SJCRH30 (cell line): Measurements from ENCODE around the gene CCDC88C. TPM values are rescaled to one million over a fixed set of nuclear protein-coding genes. Genes with fewer than 3 reads are reported as not detected.
"Not testable (repeated sequence)": the region's sequence is repeated elsewhere in the genome, so short reads cannot be mapped to it uniquely, and the experiment has no call there.

ENCODE experiments used
- DNase-seq, 2 experiments: peaks; one replicate each; pipeline ENCODE4 v3.0.0-alpha.2; 2015 to 2020
- H3K27ac ChIP-seq: fragments of 250-450 bp; sonication (Bioruptor Pico); 2 replicates; pipeline ENCODE4 v1.5.1; 2020; ENCODE audit warnings: mild to moderate bottlenecking, moderate library complexity
- H3K27me3 ChIP-seq: fragments of 250-450 bp; sonication (Bioruptor Pico); 2 replicates; pipeline ENCODE4 v1.5.1; 2020; ENCODE audit warnings: mild to moderate bottlenecking, moderate library complexity
- H3K36me3 ChIP-seq: fragments of 250-450 bp; sonication (Bioruptor Pico); 2 replicates; pipeline ENCODE4 v1.5.1; 2020; ENCODE audit warnings: mild to moderate bottlenecking, moderate library complexity
- H3K4me1 ChIP-seq: fragments of 250-450 bp; sonication (Bioruptor Pico); 2 replicates; pipeline ENCODE4 v1.5.1; 2020; ENCODE audit warnings: mild to moderate bottlenecking, moderate library complexity
- H3K4me3 ChIP-seq: fragments of 250-450 bp; sonication (Bioruptor Pico); 2 replicates; pipeline ENCODE4 v1.5.1; 2020; ENCODE audit warnings: mild to moderate bottlenecking, moderate library complexity
- H3K9me3 ChIP-seq: fragments of 250-450 bp; sonication (Bioruptor Pico); replicated peaks from 2 replicates; pipeline ENCODE4 v1.5.1; 2020; ENCODE audit warnings: mild to moderate bottlenecking, moderate library complexity
- total RNA-seq: library from RNA; depleted of rRNA; stranded (reverse); fragments of >200 nt; shearing (Covaris generic); gene quantifications from 2 replicates; pipeline ENCODE4 v1.2.3, GENCODE V29; 2014

Gene CCDC88C
- total RNA-seq, 1 experiment from 2014 or later = 8.9 TPM

DNA sequence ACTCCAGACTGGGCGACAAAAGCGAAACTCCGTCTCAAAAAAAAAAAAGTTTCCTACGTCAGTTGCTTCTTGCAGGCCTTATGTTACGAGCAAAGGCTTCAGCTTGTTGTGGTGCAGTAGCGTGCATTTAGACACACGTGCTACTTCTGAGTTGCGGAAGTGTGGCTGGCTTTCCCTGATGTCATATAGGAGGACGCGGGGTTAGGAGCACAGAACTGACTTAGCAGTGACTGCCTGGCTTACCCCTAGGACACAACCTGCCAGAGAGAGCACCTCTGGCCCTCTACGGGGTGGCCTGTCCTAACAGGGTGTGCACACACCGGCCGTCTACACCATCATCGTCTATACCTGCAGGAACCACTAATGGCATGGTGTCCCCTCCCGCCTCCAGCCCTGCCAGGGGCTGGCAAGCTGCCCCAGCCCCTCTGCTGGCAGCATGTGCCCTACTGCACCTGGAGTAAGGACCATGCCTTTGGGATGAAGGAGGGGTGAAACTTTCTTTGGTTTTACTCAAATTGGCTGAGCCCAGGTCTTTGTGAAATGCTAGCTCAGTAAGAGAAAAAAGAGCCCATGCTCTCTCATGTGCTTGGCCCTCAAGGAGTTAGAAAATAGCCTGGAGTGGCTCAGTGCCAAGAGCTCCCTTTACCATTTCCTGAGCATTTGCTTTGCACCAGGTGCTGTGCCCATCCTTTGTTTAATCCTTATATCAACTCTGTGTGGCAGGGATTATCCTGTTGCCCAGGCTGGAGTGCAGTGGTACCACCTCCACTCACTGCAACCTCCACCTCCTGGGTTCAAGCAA is 171.4 kb downstream of the CCDC88C start:
- Histone ChIP-seq H3K27ac (no peak overlapping the region), H3K4me1 (peaks cover 20% of the 10 kb centered on the region), H3K9me3 (no peaks in the 10 kb centered on the region)

DNA sequence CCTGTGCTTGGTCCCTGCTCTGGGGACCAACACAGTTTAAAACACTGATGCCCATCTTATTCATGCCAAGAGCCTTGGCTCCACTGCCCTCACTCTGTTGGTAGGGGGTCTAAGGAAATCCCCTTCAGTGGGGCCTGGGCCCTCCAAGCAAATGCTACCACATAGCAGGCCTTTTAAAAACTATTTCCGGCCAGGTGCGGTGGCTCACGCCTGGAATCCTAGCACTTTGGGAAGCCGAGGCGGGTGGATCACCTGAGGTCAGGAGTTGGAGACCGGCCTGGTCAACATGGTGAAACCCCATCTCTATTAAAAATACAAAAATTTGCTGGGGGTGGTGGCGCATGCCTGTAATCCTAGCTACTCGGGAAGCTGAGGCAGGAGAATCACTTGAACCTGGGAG is 172.0 kb downstream of the CCDC88C start:
- H3K36me3 ChIP-seq, H3K4me3 ChIP-seq, H3K27me3 ChIP-seq, DNase-seq, H3K9me3 ChIP-seq, H3K27ac ChIP-seq: not testable (repeated sequence)
- peaks cover 17% of the 10 kb centered on the region for H3K4me1 ChIP-seq

More for the DNA sequence above, 171.4 kb downstream of the CCDC88C start:
- Histone ChIP-seq H3K27me3 (no peaks in the 10 kb centered on the region), H3K36me3 (no peaks in the 10 kb centered on the region), H3K4me3 (no peak overlapping the region)
- DNase-seq = peak in 1 of 2 experiments; percentile 45

DNA sequence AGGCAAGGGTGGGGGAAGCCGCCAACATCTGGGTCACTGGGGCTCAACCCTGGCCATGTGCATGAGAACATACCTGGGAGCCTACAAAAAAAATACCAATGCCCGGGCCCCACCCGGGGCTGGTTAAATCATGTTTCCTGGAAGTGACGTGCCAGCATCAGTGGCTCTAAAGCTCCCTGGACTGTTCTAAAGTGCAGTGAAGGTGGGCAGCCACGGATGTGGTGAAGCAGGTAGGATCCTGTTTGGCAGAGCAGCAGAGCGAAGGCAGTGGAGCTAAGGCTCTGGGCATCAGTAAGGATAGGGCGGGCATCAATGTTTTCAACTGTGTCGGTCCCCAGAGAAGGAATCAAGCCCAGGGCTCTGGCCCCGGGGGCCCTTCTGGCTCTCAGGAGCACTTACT is 172.6 kb downstream of the CCDC88C start:
- DNase-seq = no peak
- H3K9me3 ChIP-seq = no peaks in the 10 kb centered on the region
- H3K27me3 ChIP-seq = no peaks in the 10 kb centered on the region
- no peak overlapping the region for H3K4me3 ChIP-seq
- no peak overlapping the region for H3K27ac ChIP-seq
- peaks cover 11% of the 10 kb centered on the region for H3K4me1 ChIP-seq
- no peaks in the 10 kb centered on the region for H3K36me3 ChIP-seq

DNA sequence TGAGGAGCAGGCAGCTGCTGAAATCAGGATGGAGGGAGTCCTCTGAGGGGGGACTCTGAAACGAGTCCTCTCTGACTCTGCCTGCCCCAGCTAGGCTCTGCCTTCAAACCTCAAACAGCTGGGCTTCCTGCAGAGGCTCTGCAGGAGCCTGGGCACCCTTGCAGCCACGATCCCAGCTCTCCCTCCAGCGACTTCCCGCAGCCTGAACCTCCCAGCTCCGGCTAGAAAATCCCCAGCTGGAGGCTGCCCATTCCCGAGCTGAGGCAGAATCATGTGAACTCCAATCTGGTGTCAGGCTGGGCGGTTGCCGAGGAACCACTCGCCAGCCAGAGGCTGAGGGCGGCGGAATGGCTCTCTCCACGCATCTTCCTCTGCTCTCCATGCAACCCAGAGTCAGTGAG is 173.1 kb downstream of the CCDC88C start, which contains the start of gene GPR68:
Gene GPR68 (minus strand): TSS at position 204 of the 401 bp plus-strand sequence. CDS start 9,654 bp downstream, outside the sequence.
- Histone ChIP-seq H3K4me3 (no peak within 1 kb of the TSS), H3K36me3 (no peaks in the 10 kb centered on the region), H3K27ac (no peak within 1 kb of the TSS), H3K4me1 (peaks cover 6% of the 10 kb centered on the region), H3K27me3 (no peaks in the 10 kb centered on the region), H3K9me3 (no peaks in the 10 kb centered on the region)
- peak; percentile 53 to 66 for DNase-seq

DNA sequence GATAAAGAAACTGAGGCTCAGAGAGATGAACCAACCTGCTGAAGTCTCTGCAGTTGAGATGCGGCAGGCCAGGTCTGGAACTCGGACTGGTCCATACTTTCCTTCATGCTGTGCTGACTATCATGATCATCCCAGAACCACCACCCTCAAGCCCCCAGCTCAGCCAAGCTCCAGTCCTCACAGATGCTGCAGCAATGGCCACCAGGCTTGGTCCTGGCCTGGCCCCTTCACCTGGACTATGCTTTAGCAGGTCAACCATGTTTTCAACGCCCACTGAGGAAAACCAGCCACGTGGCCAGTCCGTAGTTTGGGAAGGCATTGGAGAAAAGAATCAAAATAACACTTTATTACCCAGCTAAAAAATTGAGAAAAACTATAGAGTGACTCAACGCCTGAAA is 174.5 kb downstream of the CCDC88C start:
- no peak for DNase-seq
- Histone ChIP-seq H3K9me3 (no peaks in the 10 kb centered on the region), H3K4me1 (0 out of 2 replicates have a peak, but pooled peaks cover 2% of the 10 kb centered on the region), H3K4me3 (no peak overlapping the region), H3K27ac (no peak overlapping the region), H3K27me3 (no peaks in the 10 kb centered on the region), H3K36me3 (no peaks in the 10 kb centered on the region)

DNA sequence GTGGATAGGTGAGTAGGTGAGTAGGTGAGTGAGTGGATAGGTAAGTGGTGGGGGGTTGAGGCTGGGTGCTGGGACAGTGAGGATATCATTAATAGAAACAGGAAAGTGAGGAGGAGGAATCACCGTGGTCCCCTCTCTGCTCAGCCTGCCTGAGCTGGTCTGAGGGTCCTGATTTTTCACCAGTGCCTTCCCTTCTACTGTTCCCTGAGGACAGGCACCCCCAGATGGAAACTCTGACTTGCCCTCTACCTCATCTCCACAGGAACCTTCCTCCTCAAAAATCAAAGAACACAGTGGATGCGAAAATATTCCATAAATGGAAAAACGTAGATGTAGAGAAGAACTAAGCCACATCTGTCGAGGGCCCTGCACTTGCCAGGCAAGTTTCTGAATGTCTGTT is 175.0 kb downstream of the CCDC88C start:
- Histone ChIP-seq H3K9me3 (no peaks in the 10 kb centered on the region), H3K4me1 (0 out of 2 replicates have a peak, but pooled peaks cover 2% of the 10 kb centered on the region), H3K36me3 (no peaks in the 10 kb centered on the region), H3K27me3 (no peaks in the 10 kb centered on the region), H3K4me3 (no peak overlapping the region), H3K27ac (no peak overlapping the region)
- no peak for DNase-seq

DNA sequence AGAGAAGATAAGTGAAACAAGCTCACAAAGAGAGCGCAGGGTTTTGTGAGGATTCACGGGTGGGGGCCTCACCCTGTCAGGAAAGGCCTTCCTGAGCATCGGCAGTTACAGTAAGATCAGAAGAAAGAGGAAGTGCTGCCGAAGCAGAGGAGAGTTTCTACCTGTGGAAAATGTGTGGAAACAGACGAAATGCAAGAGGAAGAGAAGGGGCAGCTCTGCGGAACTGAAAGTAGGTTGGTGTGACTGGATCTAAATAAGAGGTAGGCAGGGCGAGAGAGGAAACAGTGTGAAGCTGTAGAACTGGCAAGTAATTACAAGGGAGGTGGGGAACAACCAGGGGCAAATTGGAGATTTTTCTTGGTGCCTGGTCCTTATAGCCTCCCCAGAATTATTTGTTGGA is 175.8 kb downstream of the CCDC88C start:
- H3K4me1 ChIP-seq = 0 out of 2 replicates have a peak, but pooled peaks cover 2% of the 10 kb centered on the region
- H3K27ac ChIP-seq = no peak overlapping the region
- no peaks in the 10 kb centered on the region for H3K36me3 ChIP-seq
- no peaks in the 10 kb centered on the region for H3K9me3 ChIP-seq
- DNase-seq = no peak
- no peak overlapping the region for H3K4me3 ChIP-seq
- no peaks in the 10 kb centered on the region for H3K27me3 ChIP-seq

DNA sequence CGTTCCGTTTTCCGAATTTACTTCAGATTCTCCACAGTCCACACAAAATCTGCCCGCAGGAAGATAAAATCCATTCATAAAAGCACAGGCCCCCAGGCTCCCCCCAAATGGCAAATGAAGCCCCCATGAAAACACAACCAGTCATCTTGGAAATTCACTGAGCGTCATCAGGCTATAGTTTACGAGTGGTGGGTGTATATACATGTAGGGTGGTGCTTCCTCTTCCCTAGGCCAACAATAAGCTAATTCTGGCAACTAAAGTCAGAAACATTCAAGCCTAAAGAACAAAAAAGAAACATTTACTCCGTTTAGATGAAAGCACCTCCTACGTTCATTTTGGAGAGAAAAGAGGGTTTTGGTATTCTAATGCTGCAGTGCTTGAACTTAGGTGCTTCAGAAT is 179.0 kb downstream of the CCDC88C start:
- Histone ChIP-seq H3K27ac (no peak overlapping the region), H3K27me3 (no peaks in the 10 kb centered on the region), H3K9me3 (no peaks in the 10 kb centered on the region), H3K36me3 (no peaks in the 10 kb centered on the region), H3K4me3 (no peak overlapping the region), H3K4me1 (no peaks in the 10 kb centered on the region)
- no peak for DNase-seq

DNA sequence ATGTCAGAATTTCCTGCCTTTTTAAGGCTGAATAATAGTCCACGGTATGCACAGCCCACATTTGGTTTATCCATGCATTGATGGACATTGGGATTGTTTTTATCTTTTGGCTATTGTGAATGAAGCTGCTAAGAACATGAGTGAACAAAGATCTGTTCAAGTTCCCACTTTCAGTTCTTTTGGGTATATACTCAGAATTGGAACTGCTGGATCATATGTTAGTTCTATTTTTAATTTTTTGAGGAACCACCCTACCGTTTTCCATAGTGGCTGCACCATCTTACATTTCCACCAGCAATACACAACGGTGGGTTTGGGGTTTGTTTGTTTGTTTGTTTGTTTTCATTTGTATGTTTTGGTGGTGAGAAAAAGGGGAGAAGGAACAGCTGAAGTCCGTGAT is 179.5 kb downstream of the CCDC88C start:
- no peaks in the 10 kb centered on the region for H3K27me3 ChIP-seq
- H3K4me3 ChIP-seq = no peak overlapping the region
- no peaks in the 10 kb centered on the region for H3K9me3 ChIP-seq
- H3K36me3 ChIP-seq = no peaks in the 10 kb centered on the region
- H3K27ac ChIP-seq = no peak overlapping the region
- DNase-seq = no peak
- H3K4me1 ChIP-seq = no peaks in the 10 kb centered on the region

DNA sequence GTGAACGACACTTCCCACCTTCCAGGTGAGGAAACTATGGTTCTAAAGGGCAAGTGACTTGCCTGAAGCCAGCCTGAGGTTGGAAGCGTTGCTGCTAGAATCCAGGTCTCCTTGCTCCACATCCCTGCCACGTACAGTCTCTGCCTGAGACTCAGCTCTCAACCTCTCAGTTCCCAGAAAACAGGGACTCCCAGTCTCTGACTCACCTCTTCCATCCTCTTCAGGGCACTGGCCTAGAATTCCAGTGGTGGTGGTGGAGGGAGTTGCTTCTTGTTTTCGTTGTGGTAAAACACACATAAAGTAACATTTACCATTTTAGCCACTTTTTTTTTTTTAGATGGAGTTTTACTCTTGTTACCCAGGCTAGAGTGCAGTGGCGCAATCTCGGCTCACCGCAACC is 180.4 kb downstream of the CCDC88C start:
- DNase-seq = no peak
- H3K36me3 ChIP-seq = no peaks in the 10 kb centered on the region
- no peaks in the 10 kb centered on the region for H3K4me1 ChIP-seq
- no peaks in the 10 kb centered on the region for H3K27me3 ChIP-seq
- no peak overlapping the region for H3K4me3 ChIP-seq
- H3K27ac ChIP-seq = no peak overlapping the region
- H3K9me3 ChIP-seq = no peaks in the 10 kb centered on the region

DNA sequence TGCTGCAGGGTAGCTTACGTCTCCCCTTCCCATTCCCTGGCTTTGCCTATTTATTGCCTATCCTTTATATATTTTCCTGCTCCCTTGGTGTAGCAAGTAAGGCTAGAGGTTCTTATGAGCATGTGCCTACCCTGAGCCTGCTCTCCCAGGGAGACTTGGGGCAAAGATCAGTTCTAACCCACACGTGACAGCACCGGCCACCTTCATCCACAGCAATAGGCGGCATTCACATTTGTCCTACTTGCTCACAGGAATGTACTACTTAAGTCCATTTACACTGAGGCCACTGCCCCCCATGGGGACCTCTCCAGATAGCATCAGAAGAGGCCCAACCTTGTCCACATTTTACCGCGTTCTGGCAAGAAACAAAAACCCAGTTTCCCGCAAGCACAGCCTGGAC is 181.8 kb downstream of the CCDC88C start:
- Histone ChIP-seq H3K27ac (no peak overlapping the region), H3K4me1 (no peaks in the 10 kb centered on the region), H3K9me3 (peaks cover 3% of the 10 kb centered on the region; the same call in 1 of the 2 replicates), H3K27me3 (no peaks in the 10 kb centered on the region), H3K4me3 (no peak overlapping the region), H3K36me3 (no peaks in the 10 kb centered on the region)
- DNase-seq = no peak

DNA sequence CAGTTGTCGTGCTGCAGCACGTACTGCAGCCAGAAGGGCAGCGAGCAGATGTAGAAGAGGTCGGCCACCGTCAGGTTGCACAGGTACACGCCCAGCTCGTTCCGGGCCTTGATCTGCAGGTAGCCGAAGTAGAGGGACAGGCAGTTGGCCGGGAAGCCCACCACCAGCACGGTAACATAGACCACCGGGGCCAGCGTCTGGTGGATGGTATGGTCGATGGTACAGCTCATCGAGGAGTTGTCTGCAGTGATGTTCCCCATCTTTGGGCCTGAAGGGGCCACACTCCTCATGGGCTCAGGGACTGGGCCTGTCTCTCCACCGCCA is 182.9 kb downstream of the CCDC88C start:
- H3K9me3 ChIP-seq = peaks cover 3% of the 10 kb centered on the region; the same call in 1 of the 2 replicates
- no peak overlapping the region for H3K4me3 ChIP-seq
- no peaks in the 10 kb centered on the region for H3K4me1 ChIP-seq
- H3K27ac ChIP-seq = no peak overlapping the region
- H3K36me3 ChIP-seq = no peaks in the 10 kb centered on the region
- H3K27me3 ChIP-seq = no peaks in the 10 kb centered on the region
- no peak for DNase-seq

DNA sequence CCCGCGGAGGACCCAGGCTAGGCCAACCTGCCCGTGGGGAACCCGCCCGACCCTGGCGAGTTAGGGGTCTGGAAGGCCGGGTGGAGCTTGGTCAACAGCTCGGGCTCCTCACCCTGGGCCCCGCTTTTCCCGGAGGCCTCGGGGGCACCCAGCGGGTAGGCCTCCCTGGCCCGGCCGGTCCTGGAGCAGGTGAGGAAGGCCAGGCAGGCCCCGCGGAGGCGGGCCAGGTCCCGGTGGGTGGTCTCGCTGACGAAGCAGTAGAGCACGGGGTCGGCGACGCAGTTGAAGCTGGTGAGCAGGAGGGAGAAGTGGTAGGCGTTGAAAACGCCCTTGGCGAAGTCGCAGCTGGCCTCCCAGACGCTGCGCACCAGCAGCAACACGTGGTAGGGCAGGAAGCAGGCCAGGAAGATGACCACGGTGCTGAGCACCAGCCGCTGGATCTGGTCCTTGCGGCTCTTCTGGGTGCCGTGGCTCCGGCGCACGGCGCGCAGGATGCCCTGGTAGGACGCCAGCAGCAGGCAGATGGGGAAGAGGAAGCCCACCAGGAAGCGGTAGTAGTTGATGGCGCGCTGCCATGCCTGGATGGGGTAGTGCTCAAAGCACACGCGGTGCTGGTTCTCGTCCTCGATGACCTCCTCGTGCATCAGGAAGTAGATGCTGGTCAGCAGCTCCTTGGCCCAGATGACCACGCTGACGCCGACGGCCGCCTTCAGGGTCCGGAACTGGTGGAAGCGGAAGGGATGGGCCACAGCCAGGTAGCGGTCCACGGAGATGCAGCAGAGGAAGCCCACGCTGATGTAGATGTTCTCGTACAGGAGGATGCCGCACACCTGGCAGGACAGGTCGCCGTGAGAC is 183.5 kb downstream of the CCDC88C start:
- DNase-seq = no peak
- H3K36me3 ChIP-seq = no peaks in the 10 kb centered on the region
- no peaks in the 10 kb centered on the region for H3K4me1 ChIP-seq
- H3K27me3 ChIP-seq = no peaks in the 10 kb centered on the region
- H3K27ac ChIP-seq = no peak overlapping the region
- H3K9me3 ChIP-seq = peaks cover 3% of the 10 kb centered on the region; the same call in 1 of the 2 replicates
- H3K4me3 ChIP-seq = no peak overlapping the region

DNA sequence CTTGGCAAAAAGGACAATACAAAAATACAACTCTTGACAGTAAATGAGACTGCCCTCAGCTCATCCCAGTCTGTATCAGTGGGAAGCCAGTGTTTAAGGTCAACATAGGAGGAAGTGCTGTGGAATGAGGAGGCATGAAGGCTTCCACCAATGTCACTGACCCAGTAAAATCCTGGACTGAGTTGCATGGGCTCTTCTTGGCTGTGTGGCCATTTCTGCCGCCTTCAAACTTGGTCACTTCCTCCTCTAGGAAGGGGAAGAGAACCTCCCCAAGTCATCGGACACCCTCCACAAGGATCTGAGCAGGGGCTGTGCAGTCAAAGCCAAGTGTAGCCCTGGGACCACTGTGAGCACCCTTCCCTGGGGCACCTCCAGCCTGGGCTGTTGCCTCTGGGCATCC is 185.0 kb downstream of the CCDC88C start:
- no peaks in the 10 kb centered on the region for H3K4me1 ChIP-seq
- H3K4me3 ChIP-seq = no peak overlapping the region
- no peak overlapping the region for H3K27ac ChIP-seq
- H3K27me3 ChIP-seq = no peaks in the 10 kb centered on the region
- peaks cover 3% of the 10 kb centered on the region; the same call in 1 of the 2 replicates for H3K9me3 ChIP-seq
- no peaks in the 10 kb centered on the region for H3K36me3 ChIP-seq
- DNase-seq = no peak

DNA sequence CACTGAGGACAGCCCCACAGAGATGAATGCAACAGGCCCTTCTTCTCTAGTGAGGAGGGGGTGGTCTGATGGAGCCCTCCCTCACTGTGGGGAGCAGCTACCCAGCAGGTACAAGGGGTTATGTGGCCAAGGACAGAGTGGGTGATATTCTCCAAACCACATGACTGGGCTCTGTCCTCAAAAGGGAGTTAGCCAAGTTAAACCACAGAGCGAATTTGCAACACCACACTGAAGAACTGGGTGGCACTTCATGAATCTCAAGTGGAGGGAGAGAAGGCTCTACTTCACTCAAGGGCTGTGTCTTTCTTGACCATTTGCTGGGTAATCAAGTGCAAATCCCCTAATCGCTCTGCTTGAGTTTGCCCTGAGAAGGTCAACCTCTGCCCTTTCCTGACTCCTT is 185.6 kb downstream of the CCDC88C start:
- DNase-seq = no peak
- no peak overlapping the region for H3K27ac ChIP-seq
- peaks cover 3% of the 10 kb centered on the region; the same call in 1 of the 2 replicates for H3K9me3 ChIP-seq
- H3K36me3 ChIP-seq = no peaks in the 10 kb centered on the region
- no peak overlapping the region for H3K4me3 ChIP-seq
- H3K4me1 ChIP-seq = no peaks in the 10 kb centered on the region
- no peaks in the 10 kb centered on the region for H3K27me3 ChIP-seq
